Neuronal stem cell (in vitro differentiated cells): Measurements from ENCODE around the gene IQCE.

Experiments
- DNase-seq: peaks from one replicate; pipeline ENCODE4 v3.0.0-alpha.2; 2013; ENCODE audit warnings: low spot score
- H2AFZ ChIP-seq: one replicate; pipeline ENCODE4 v1.6.1; 2013; ENCODE audit warnings: mild to moderate bottlenecking, low read length, inconsistent platforms
- H2AK5ac ChIP-seq: 2 replicates; pipeline ENCODE4 v1.6.1; 2013; ENCODE audit warnings: low read depth, mild to moderate bottlenecking, inconsistent platforms, low read length, moderate library complexity, mixed read lengths
- H2BK120ac ChIP-seq: 2 replicates; pipeline ENCODE4 v1.6.1; 2013; ENCODE audit warnings: low read depth, mild to moderate bottlenecking, inconsistent platforms, low read length, moderate library complexity, mixed read lengths
- H2BK12ac ChIP-seq: one replicate; pipeline ENCODE4 v1.6.1; 2013; ENCODE audit warnings: low read length, inconsistent platforms
- H2BK15ac ChIP-seq: 2 replicates; pipeline ENCODE4 v1.6.1; 2013; ENCODE audit warnings: mild to moderate bottlenecking, low read length, inconsistent platforms, mixed read lengths
- H2BK5ac ChIP-seq: one replicate; pipeline ENCODE4 v1.6.1; 2013; ENCODE audit warnings: inconsistent platforms, mild to moderate bottlenecking, low read length, moderate library complexity
- H3K14ac ChIP-seq: one replicate; pipeline ENCODE4 v1.6.1; 2013; ENCODE audit warnings: low read length, inconsistent platforms
- H3K18ac ChIP-seq: 2 replicates; pipeline ENCODE4 v1.6.1; 2013; ENCODE audit warnings: low read length, inconsistent platforms
- H3K23ac ChIP-seq: 2 replicates; pipeline ENCODE4 v1.6.1; 2013; ENCODE audit warnings: low read depth, mild to moderate bottlenecking, mixed read lengths, low read length, inconsistent platforms; ENCODE audit not compliant: poor library complexity
- H3K27ac ChIP-seq: replicated peaks from 3 replicates; pipeline ENCODE4 v1.5.1; 2013; ENCODE audit warnings: low read length, inconsistent platforms
- H3K27me3 ChIP-seq, 3 experiments: 2 replicates each; pipeline ENCODE4 v1.6.1; 2013; ENCODE audit warnings: low read length in 3 of 3, mild to moderate bottlenecking in 2 of 3, inconsistent platforms in 1 of 3, low read depth in 1 of 3, mixed read lengths in 1 of 3, moderate library complexity in 1 of 3; ENCODE audit not compliant: control insufficient read depth in 3 of 3, insufficient read depth in 3 of 3
- H3K36me3 ChIP-seq, 2 donors: replicated peaks in 1 of 2; 2 replicates each; pipeline ENCODE4 v1.6.1; 2013; ENCODE audit warnings: low read length in 2 of 2; ENCODE audit not compliant: control insufficient read depth in 2 of 2, insufficient read depth in 2 of 2
- H3K4ac ChIP-seq: 2 replicates; pipeline ENCODE4 v1.6.1; 2013; ENCODE audit warnings: inconsistent platforms, mild to moderate bottlenecking, low read length, moderate library complexity
- H3K4me1 ChIP-seq, 2 donors: 1 replicate in 1 of 2; 2 replicates in 1 of 2; pipeline ENCODE4 v1.6.1; 2013; ENCODE audit warnings: low read length in 2 of 2, low read depth in 1 of 2; ENCODE audit not compliant: control insufficient read depth in 2 of 2, insufficient read depth in 1 of 2
- H3K4me2 ChIP-seq: one replicate; pipeline ENCODE4 v1.6.1; 2013; ENCODE audit warnings: mild to moderate bottlenecking, low read length, inconsistent platforms; ENCODE audit not compliant: insufficient read depth, poor library complexity, severe bottlenecking
- H3K4me3 ChIP-seq, 2 donors: 2 replicates each; pipeline ENCODE4 v1.5.1; 2013; ENCODE audit warnings: low read length in 2 of 2, mild to moderate bottlenecking in 2 of 2, inconsistent platforms in 1 of 2, moderate library complexity in 1 of 2
- H3K79me1 ChIP-seq: one replicate; pipeline ENCODE4 v1.6.1; 2013; ENCODE audit warnings: low read depth, mild to moderate bottlenecking, inconsistent platforms, low read length, moderate library complexity
- H3K9ac ChIP-seq: one replicate; pipeline ENCODE4 v1.6.1; 2013; ENCODE audit warnings: mild to moderate bottlenecking, low read depth, low read length, inconsistent platforms; ENCODE audit not compliant: poor library complexity
- H3K9me3 ChIP-seq, 2 donors: replicated peaks in 1 of 2; 2 replicates each; pipeline versions ENCODE3 to v1.6.1; 2013; ENCODE audit warnings: low read length in 2 of 2, mild to moderate bottlenecking in 2 of 2, inconsistent platforms in 1 of 2, low read depth in 1 of 2, mixed read lengths in 1 of 2, moderate library complexity in 1 of 2; ENCODE audit not compliant: control insufficient read depth in 2 of 2, insufficient read depth in 1 of 2
- H4K8ac ChIP-seq: one replicate; pipeline ENCODE4 v1.6.1; 2013; ENCODE audit warnings: low read depth, mild to moderate bottlenecking, inconsistent platforms, low read length, moderate library complexity
- H4K91ac ChIP-seq: one replicate; pipeline ENCODE4 v1.6.1; 2013; ENCODE audit warnings: low read length, low read depth, mild to moderate bottlenecking, inconsistent platforms; ENCODE audit not compliant: poor library complexity
- WGBS, 2 donors: extraction: QIAGEN DNeasy Blood & Tissue Kit; methylation state at CpG; one replicate each; pipeline ENCODE4 v1.1.7; 2013; ENCODE audit warnings: missing lambda C conversion rate in 2 of 2, mixed read lengths in 1 of 2; ENCODE audit not compliant: insufficient read length in 2 of 2, insufficient replicate concordance in 1 of 2; ENCODE audit errors: extremely low coverage in 2 of 2; 5-methylcytosine and 5-hydroxymethylcytosine counted together

The IQCE gene

DNA sequence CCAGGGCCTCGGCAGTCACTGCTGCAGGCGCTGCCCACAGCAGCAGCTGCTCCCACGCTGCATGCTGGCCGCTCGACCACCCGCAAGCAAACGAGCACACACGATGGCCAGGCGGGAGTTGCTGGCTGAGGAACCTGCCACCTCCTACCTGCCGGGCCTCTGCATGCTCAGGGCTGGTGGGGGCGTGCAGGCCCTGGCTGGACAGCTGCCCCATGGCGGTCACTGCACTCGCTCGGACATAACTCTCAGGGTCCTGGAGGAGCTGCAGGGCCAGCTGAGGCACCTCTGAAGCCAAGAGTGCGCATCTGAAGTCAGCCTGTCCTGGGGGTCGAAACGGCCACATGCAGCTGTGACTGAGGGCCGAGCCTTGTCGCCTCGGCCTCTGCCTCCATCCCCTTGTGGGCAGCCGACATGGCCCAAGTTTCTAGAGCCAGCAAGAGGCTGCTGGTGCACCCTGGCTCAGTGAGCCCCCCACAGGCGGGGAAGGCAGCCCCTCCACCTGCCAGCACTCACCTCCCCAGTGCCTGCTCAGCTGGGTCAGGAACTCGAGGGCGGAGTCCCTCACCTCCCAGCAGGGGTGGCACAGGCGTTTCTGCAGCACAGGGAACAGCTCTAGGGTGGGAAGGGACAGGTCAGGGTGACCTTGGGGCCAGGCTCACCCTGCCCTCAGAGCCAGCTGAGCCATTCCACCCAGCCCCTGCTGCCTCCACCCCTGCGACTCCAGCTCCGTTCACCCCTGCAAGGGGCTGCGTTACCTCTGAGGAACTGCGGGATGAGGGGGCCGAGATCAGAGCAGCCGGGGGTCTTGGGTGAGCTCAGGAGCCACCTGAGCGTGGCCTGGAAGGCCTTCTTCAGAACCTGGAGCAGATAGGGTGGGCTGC is 19.5 kb upstream of the IQCE start:
- Histone ChIP-seq H3K9ac (peak overlapping the region; percentile 44), H3K79me1 (peaks cover 6% of the 10 kb centered on the region), H3K4ac (no peak overlapping the region), H2BK15ac (no peak overlapping the region), H2BK5ac (peak overlapping the region; percentile 75), H3K18ac (peak overlapping the region; percentile 74), H3K36me3 (peaks cover 34 to 66% of the 10 kb centered on the region in 2 donors), H3K27ac (no peak overlapping the region), H3K9me3 (no peaks in the 10 kb centered on the region), H3K4me3 (no peak overlapping the region), H3K4me1 (no peaks in the 10 kb centered on the region), H2BK120ac (no peak overlapping the region), H4K8ac (peak overlapping the region; percentile 56), H3K4me2 (no peak overlapping the region), H2AFZ (no peak overlapping the region), H3K27me3 (no peaks in the 10 kb centered on the region), H4K91ac (no peak overlapping the region), H3K23ac (peak overlapping the region; percentile 73), H2AK5ac (peak overlapping the region; percentile 70), H3K14ac (no peak overlapping the region), H2BK12ac (peak overlapping the region; percentile 18)
- DNase-seq, result no peak
- WGBS, 2 donors, result no CpG with 5 or more reads among the region's 32 CpGs

GRCh38 chr7:2540133-2540532 is 18.6 kb upstream of the IQCE start:
- Histone ChIP-seq H3K4me2 (no peak overlapping the region), H2BK5ac (no peak overlapping the region), H3K27ac (no peak overlapping the region), H2BK12ac (no peak overlapping the region), H3K18ac (peak overlapping the region; percentile 0), H4K8ac (no peak overlapping the region), H3K9ac (no peak overlapping the region), H3K79me1 (peaks cover 6% of the 10 kb centered on the region), H3K36me3 (peaks cover 39 to 72% of the 10 kb centered on the region in 2 donors), H4K91ac (no peak overlapping the region), H3K4ac (no peak overlapping the region), H2AFZ (no peak overlapping the region), H3K4me1 (no peaks in the 10 kb centered on the region), H2BK120ac (no peak overlapping the region), H3K27me3 (no peaks in the 10 kb centered on the region), H2AK5ac (no peak overlapping the region), H3K4me3 (no peak overlapping the region), H2BK15ac (no peak overlapping the region), H3K14ac (no peak overlapping the region), H3K23ac (no peak overlapping the region), H3K9me3 (no peaks in the 10 kb centered on the region)
- no CpG with 5 or more reads among the region's 7 CpGs for WGBS, 2 donors
- no peak for DNase-seq

GRCh38 chr7:2540641-2541051 is 18.1 kb upstream of the IQCE start:
- Histone ChIP-seq H3K4me3 (no peak overlapping the region), H3K27me3 (no peaks in the 10 kb centered on the region), H2BK5ac (no peak overlapping the region), H3K14ac (no peak overlapping the region), H3K23ac (no peak overlapping the region), H2AFZ (no peak overlapping the region), H3K9me3 (no peaks in the 10 kb centered on the region), H3K4me1 (no peaks in the 10 kb centered on the region), H3K9ac (no peak overlapping the region), H2BK120ac (no peak overlapping the region), H2AK5ac (no peak overlapping the region), H3K18ac (peak overlapping the region; percentile 67), H3K4ac (no peak overlapping the region), H3K36me3 (peaks cover 40 to 77% of the 10 kb centered on the region in 2 donors), H2BK12ac (no peak overlapping the region), H2BK15ac (no peak overlapping the region), H3K27ac (no peak overlapping the region), H4K91ac (no peak overlapping the region), H3K4me2 (no peak overlapping the region), H4K8ac (no peak overlapping the region), H3K79me1 (peaks cover 6% of the 10 kb centered on the region)
- DNase-seq, result no peak
- WGBS, 2 donors, result no CpG with 5 or more reads among the region's 19 CpGs

DNA sequence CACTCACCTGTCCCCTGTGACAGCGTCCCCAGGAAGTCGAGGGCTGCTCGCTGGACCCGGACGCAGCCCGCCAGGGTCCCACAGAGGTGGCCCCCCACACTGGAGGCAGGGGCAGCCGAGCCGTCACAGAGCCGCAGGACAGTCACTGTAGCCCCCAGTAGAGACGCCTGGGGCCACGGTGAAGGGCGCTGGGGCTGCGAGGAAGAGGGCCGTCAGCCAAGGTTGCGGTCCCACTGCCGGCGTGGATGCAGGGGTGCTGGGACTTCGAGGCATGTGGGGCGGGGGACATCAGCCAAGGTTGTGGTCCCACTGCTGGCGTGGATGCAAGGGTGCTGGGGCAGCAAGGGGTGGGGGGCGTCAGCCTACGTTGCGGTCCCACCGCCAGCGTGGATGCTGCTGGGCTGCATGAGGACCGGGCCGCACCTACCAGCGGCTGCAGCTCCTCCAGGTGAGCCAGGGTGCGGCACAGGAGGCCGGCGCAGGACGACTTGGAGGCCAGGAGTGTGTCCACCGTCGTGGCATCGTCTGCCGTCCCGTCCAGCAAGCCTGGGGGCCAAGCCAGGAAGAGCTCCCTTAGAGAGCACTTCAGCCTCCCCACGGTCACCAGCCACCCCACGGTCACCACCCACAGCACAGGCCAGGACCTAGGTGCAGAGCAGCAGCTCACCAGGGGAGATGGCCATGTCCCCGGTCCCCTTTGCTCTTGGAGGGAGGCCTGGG is 17.3 kb upstream of the IQCE start:
- H4K91ac ChIP-seq, result no peak overlapping the region
- peak overlapping the region; percentile 66 for H2BK5ac ChIP-seq
- H3K79me1 ChIP-seq, result peaks cover 6% of the 10 kb centered on the region
- H2BK15ac ChIP-seq, result no peak overlapping the region
- H3K36me3 ChIP-seq, result peaks cover 46 to 85% of the 10 kb centered on the region in 2 donors
- H2AFZ ChIP-seq, result no peak overlapping the region
- no peak overlapping the region for H3K4me2 ChIP-seq
- H2AK5ac ChIP-seq, result peak overlapping the region; percentile 79
- peak overlapping the region; percentile 78 for H3K18ac ChIP-seq
- peak overlapping the region; percentile 85 for H3K23ac ChIP-seq
- H2BK12ac ChIP-seq, result no peak overlapping the region
- no peak for DNase-seq
- H4K8ac ChIP-seq, result peak overlapping the region; percentile 96
- H3K4me1 ChIP-seq, result no peaks in the 10 kb centered on the region
- H3K9ac ChIP-seq, result no peak overlapping the region
- H3K27me3 ChIP-seq, result no peaks in the 10 kb centered on the region
- WGBS, 2 donors, result no CpG with 5 or more reads among the region's 40 CpGs
- peak overlapping the region; percentile 47 for H3K14ac ChIP-seq
- H3K4ac ChIP-seq, result no peak overlapping the region
- H2BK120ac ChIP-seq, result no peak overlapping the region
- no peaks in the 10 kb centered on the region for H3K9me3 ChIP-seq
- no peak overlapping the region for H3K4me3 ChIP-seq
- H3K27ac ChIP-seq, result no peak overlapping the region
